ENCODE data around the gene DNAJA2. TPM values are rescaled to one million over a fixed set of nuclear protein-coding genes. Genes with fewer than 3 reads are reported as not detected.

DNAJA2 gene
- total and polyA plus RNA-seq, 2 experiments from 2014 or later, result 62.3 to 72.8 TPM

- Histone ChIP-seq H4K20me1 (ENCODE audit: insufficient read depth, poor library complexity, severe bottlenecking) (no peaks in the 10 kb centered on the region), H3K27ac (no peak overlapping the region), H3K9me3 (ENCODE audit: low read depth) (no peaks in the 10 kb centered on the region), H3K9me2 (replicated peaks; ENCODE audit: insufficient read depth) (no peaks in the 10 kb centered on the region), H3K4me3 (no peak overlapping the region), H3K27me3 (no peaks in the 10 kb centered on the region), H3K79me2 (no peaks in the 10 kb centered on the region), H3K4me1 (ENCODE audit: insufficient read depth) (no peaks in the 10 kb centered on the region), H3K4me2 (no peak overlapping the region), H2AFZ (no peak overlapping the region), H3K36me3 (replicated peaks; ENCODE audit: insufficient read depth, low read depth) (no peaks in the 10 kb centered on the region)
- TF ChIP-seq CTCF (IDR thresholded peaks at IDR 0.05; ENCODE audit: poor library complexity), result no peak
- no peak for TF ChIP-seq EZH2 (IDR thresholded peaks at IDR 0.05; ENCODE audit: borderline replicate concordance)
- no peak for TF ChIP-seq EZH2phosphoT487 (IDR thresholded peaks at IDR 0.05; ENCODE audit: low read depth, severe bottlenecking, unreplicated experiment)
- DNase-seq (ENCODE audit: low spot score), result no peak
- 99% methylated on average over 4 of the region's 4 CpGs for WGBS (ENCODE audit: low lambda C conversion rate, missing lambda C conversion rate)
Observed at GRCh38 chr16:46982335-46982734, 8.9 kb upstream of the DNAJA2 start.

- TF ChIP-seq EZH2 (IDR thresholded peaks at IDR 0.05; ENCODE audit: borderline replicate concordance) (no peak), EZH2phosphoT487 (IDR thresholded peaks at IDR 0.05; ENCODE audit: low read depth, severe bottlenecking, unreplicated experiment) (no peak), CTCF (IDR thresholded peaks at IDR 0.05; ENCODE audit: poor library complexity) (no peak)
- Histone ChIP-seq H3K4me1 (ENCODE audit: insufficient read depth) (no peaks in the 10 kb centered on the region), H3K4me2 (no peak overlapping the region), H3K9me2 (replicated peaks; ENCODE audit: insufficient read depth) (no peaks in the 10 kb centered on the region), H3K36me3 (replicated peaks; ENCODE audit: insufficient read depth, low read depth) (no peaks in the 10 kb centered on the region), H4K20me1 (ENCODE audit: insufficient read depth, poor library complexity, severe bottlenecking) (no peaks in the 10 kb centered on the region), H3K4me3 (no peak overlapping the region), H3K9me3 (ENCODE audit: low read depth) (no peaks in the 10 kb centered on the region), H3K27ac (no peak overlapping the region), H3K27me3 (no peaks in the 10 kb centered on the region), H2AFZ (no peak overlapping the region), H3K79me2 (no peaks in the 10 kb centered on the region)
- DNase-seq (ENCODE audit: low spot score), result no peak
- 73% methylated on average over 1 of the region's 1 CpG for WGBS (ENCODE audit: low lambda C conversion rate, missing lambda C conversion rate)
Observed at GRCh38 chr16:46980926-46981325, 7.5 kb upstream of the DNAJA2 start.

GRCh38 chr16:46976550-46976949 lies 3.1 kb upstream of the DNAJA2 start:
- 67% methylated on average over 4 of the region's 4 CpGs for WGBS (ENCODE audit: low lambda C conversion rate, missing lambda C conversion rate)
- no peak for TF ChIP-seq EZH2 (IDR thresholded peaks at IDR 0.05; ENCODE audit: borderline replicate concordance)
- no peak for TF ChIP-seq CTCF (IDR thresholded peaks at IDR 0.05; ENCODE audit: poor library complexity)
- TF ChIP-seq EZH2phosphoT487 (IDR thresholded peaks at IDR 0.05; ENCODE audit: low read depth, severe bottlenecking, unreplicated experiment), result no peak
- Histone ChIP-seq H3K4me1 (ENCODE audit: insufficient read depth) (peaks cover 14% of the 10 kb centered on the region), H3K27ac (no peak overlapping the region), H3K9me2 (replicated peaks; ENCODE audit: insufficient read depth) (no peaks in the 10 kb centered on the region), H4K20me1 (ENCODE audit: insufficient read depth, poor library complexity, severe bottlenecking) (peaks cover 9% of the 10 kb centered on the region), H3K79me2 (peaks cover 17% of the 10 kb centered on the region), H3K4me3 (no peak overlapping the region), H3K36me3 (replicated peaks; ENCODE audit: insufficient read depth, low read depth) (no peaks in the 10 kb centered on the region), H3K27me3 (no peaks in the 10 kb centered on the region), H3K9me3 (ENCODE audit: low read depth) (no peaks in the 10 kb centered on the region), H2AFZ (no peak overlapping the region), H3K4me2 (peak overlapping the region; percentile 52)
- DNase-seq (ENCODE audit: low spot score), result peak; percentile 28
